ENCODE results near the gene OSBPL1A.

- TF ChIP-seq CTCF (IDR thresholded peaks at IDR 0.05) (no peak), POLR2A (IDR thresholded peaks at IDR 0.05) (no peak)
These were observed 207.0 kb downstream of the OSBPL1A start for GRCh38 chr18:24190590-24190989.

All from heart left ventricle (tissue), 13 donors.